MCF 10A (cell line): ENCODE data around the gene TET3. TPM values are rescaled to one million over a fixed set of nuclear protein-coding genes. Genes with fewer than 3 reads are reported as not detected.

ENCODE experiments used
- BruUV-seq: library from RNA; stranded (reverse); fragments of 400-500 nt; replicated peaks from 2 replicates; lab custom pipeline; 2021; lab: Mats Ljungman, UMichigan
- CTCF ChIA-PET: fragments of 300-600 bp; sonication (Branson Sonifier 250); formaldehyde crosslinking; extraction: SDS; loops from one replicate; lab custom pipeline; 2021; ENCODE audit warnings: antibody characterized with exemption, inconsistent platforms; lab: Yijun Ruan, JAX
- POLR2A ChIA-PET: fragments of 300-600, 350-650 bp; sonication (Branson Sonifier 250); formaldehyde crosslinking; extraction: SDS; loops from one replicate; lab custom pipeline; 2020; ENCODE audit warnings: antibody characterized with exemption, inconsistent platforms; lab: Yijun Ruan, JAX
- DNase-seq: peaks from one replicate; pipeline ENCODE4 v3.0.0-alpha.2; 2018; ENCODE audit not compliant: unreplicated experiment
- H3K27ac Mint-ChIP-seq: one replicate; pipeline ENCODE4 v1.8.0; 2022; ENCODE audit warnings: mild to moderate bottlenecking, low read depth, mixed read lengths; ENCODE audit not compliant: unreplicated experiment
- H3K27me3 Mint-ChIP-seq: one replicate; pipeline ENCODE4 v1.8.0; 2022; ENCODE audit warnings: mixed read lengths; ENCODE audit not compliant: insufficient read depth, unreplicated experiment
- H3K36me3 Mint-ChIP-seq: one replicate; pipeline ENCODE4 v1.8.0; 2022; ENCODE audit warnings: mild to moderate bottlenecking, moderate library complexity, mixed read lengths; ENCODE audit not compliant: insufficient read depth, unreplicated experiment
- H3K4me1 Mint-ChIP-seq: one replicate; pipeline ENCODE4 v1.8.0; 2022; ENCODE audit warnings: mixed read lengths; ENCODE audit not compliant: insufficient read depth, unreplicated experiment
- H3K4me3 Mint-ChIP-seq: one replicate; pipeline ENCODE4 v1.8.0; 2022; ENCODE audit warnings: mild to moderate bottlenecking, moderate library complexity, mixed read lengths; ENCODE audit not compliant: unreplicated experiment
- H3K9me3 Mint-ChIP-seq: one replicate; pipeline ENCODE4 v1.8.0; 2022; ENCODE audit warnings: mixed read lengths; ENCODE audit not compliant: unreplicated experiment
- intact Hi-C: fragments of 100-400 bp; cut with micrococcal nuclease; formaldehyde crosslinking; loops from 2 replicates; pipeline ENCODE4 v1.14.1; 2022
- total RNA-seq: library from RNA; stranded (reverse); gene quantifications from 2 replicates; pipeline ENCODE4 v1.2.3, GENCODE V29; 2022
- TF ChIP-seq, protein P1 (sequence below): fragments of 200-600 bp; IDR thresholded peaks from one replicate; pipeline ENCODE4 v1.8.0; 2022; ENCODE audit warnings: antibody characterized with exemption, mild to moderate bottlenecking; ENCODE audit not compliant: unreplicated experiment

TET3 gene
- total RNA-seq, 1 experiment from 2014 or later: 17.5 TPM

DNA sequence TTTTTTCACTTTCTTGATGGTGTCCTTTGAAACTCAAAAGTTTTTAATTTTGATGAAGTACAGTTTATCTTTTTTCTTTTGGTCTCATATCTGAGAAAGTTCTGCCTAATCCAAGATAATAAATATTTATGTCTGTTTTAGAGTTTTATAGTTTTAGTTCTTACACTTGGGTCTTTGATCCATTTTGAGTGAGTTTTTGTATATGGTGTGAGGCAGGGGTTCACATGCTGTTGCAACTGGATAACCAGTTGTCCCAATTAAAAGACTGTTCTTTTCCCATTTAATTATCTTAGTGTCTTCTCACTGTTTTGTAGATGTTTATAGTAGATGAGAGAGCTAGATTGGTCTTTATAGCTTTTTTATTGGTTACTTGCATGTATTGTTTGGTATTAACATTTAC is 43.6 kb downstream of the TET3 start:
- peaks cover 6% of the 10 kb centered on the region for H3K36me3 Mint-ChIP-seq
- TF ChIP-seq, protein P1, sequence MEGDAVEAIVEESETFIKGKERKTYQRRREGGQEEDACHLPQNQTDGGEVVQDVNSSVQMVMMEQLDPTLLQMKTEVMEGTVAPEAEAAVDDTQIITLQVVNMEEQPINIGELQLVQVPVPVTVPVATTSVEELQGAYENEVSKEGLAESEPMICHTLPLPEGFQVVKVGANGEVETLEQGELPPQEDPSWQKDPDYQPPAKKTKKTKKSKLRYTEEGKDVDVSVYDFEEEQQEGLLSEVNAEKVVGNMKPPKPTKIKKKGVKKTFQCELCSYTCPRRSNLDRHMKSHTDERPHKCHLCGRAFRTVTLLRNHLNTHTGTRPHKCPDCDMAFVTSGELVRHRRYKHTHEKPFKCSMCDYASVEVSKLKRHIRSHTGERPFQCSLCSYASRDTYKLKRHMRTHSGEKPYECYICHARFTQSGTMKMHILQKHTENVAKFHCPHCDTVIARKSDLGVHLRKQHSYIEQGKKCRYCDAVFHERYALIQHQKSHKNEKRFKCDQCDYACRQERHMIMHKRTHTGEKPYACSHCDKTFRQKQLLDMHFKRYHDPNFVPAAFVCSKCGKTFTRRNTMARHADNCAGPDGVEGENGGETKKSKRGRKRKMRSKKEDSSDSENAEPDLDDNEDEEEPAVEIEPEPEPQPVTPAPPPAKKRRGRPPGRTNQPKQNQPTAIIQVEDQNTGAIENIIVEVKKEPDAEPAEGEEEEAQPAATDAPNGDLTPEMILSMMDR: no peak
- intact Hi-C loops: no loop called here
- no peaks in the 10 kb centered on the region for H3K4me1 Mint-ChIP-seq
- POLR2A ChIA-PET: no interaction called here
- H3K4me3 Mint-ChIP-seq: no peak overlapping the region
- no TSS peak for BruUV-seq
- CTCF ChIA-PET: no interaction called here
- no peaks in the 10 kb centered on the region for H3K9me3 Mint-ChIP-seq
- no peak overlapping the region for H3K27ac Mint-ChIP-seq
- no peak for DNase-seq
- H3K27me3 Mint-ChIP-seq: no peaks in the 10 kb centered on the region

DNA sequence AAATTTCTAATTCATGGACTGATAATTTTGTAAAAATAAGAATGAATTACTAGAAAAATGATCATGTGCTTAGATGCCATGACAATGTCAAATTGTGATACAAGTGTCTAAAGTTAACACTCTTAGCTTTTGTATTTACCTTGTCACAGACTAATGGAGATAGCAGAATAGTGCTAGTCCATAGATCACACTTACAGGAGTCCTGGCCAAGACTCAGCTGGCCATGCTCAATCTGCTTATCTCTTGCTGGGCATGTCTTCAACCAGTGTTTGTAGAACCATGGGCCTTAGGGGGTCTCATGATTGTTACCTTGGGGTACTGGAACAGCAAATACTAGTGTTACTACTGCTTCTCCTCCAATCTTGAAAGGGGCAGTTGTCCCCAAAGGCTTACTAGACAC is 44.0 kb downstream of the TET3 start:
- Mint-ChIP-seq H3K27me3 (no peaks in the 10 kb centered on the region), H3K4me3 (no peak overlapping the region), H3K36me3 (peaks cover 6% of the 10 kb centered on the region), H3K4me1 (no peaks in the 10 kb centered on the region), H3K9me3 (no peaks in the 10 kb centered on the region), H3K27ac (no peak overlapping the region)
- ChIA-PET POLR2A (no interaction called here), CTCF (no interaction called here)
- TF ChIP-seq, protein P1: no peak
- no TSS peak for BruUV-seq
- intact Hi-C loops: no loop called here
- no peak for DNase-seq

DNA sequence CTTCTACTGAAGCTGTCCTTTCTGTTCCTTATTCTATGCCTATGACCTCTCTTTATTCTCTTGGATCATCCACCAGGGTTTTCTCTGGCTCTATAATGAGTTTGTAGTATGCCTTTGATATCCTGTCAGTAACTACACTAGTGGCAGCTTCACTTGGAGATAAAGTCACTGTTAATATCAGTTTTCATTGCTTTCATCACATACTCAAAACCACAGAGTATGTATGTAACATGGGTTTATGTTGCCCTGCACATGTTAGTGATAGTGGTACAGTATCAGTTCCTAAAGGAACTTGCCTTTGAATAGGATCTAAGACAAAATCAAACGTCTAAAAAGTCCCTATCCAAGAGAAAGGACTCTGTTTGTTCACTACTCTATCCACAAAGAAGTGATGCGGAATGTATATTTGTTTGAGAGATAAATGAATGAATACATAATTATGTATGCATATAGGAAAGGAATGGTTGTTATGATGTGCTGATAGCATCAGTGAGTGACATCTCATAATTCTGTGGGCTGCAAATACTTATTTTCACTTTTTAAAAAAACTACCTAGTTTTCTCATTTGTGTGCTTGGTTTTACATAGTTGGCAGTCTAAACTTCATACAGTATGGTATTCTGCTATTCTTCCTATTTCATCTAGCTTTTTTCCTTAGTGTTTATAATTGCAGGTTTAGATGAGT is 45.1 kb downstream of the TET3 start:
- BruUV-seq: no TSS peak

DNA sequence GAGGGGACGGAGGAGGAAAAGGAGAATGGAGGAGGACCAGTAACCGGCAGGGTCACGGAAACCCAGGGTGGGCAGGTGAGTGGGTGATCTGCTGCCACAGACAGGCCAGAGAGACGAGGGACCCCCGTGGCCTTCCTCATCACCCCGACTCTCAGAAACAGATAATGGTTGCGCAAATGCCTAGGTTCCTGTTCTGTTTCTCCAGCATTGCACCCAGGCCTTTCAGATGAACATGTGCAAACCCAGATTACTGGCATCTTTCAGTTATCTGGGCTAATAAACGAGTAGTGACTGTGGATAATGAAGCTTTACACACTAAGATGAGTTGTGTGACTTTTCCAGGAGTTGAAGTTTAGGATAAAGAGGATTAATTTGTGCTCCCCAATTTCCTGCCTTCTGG is 46.5 kb downstream of the TET3 start:
- no TSS peak for BruUV-seq
- TF ChIP-seq, protein P1: no peak
- POLR2A ChIA-PET: interaction anchor here (0.9 kb wide), 1 partner anchor 11 kb away, joined by 4 read pairs; no protein-coding TSS in a partner anchor
- CTCF ChIA-PET: no interaction called here
- intact Hi-C loops: no loop called here
- Mint-ChIP-seq H3K27ac (no peak overlapping the region), H3K4me1 (peaks cover under 1% of the 10 kb centered on the region), H3K9me3 (no peaks in the 10 kb centered on the region), H3K27me3 (no peaks in the 10 kb centered on the region), H3K36me3 (peaks cover 6% of the 10 kb centered on the region), H3K4me3 (no peak overlapping the region)
- DNase-seq: no peak

More for the DNA sequence above, 45.1 kb downstream of the TET3 start:
- TF ChIP-seq, protein P1: no peak
- Mint-ChIP-seq H3K4me1 (no peaks in the 10 kb centered on the region), H3K36me3 (peaks cover 6% of the 10 kb centered on the region), H3K27me3 (no peaks in the 10 kb centered on the region), H3K4me3 (no peak overlapping the region), H3K9me3 (no peaks in the 10 kb centered on the region), H3K27ac (no peak overlapping the region)
- CTCF ChIA-PET: interaction anchor here (0.6 kb wide), 1 partner anchor 87 kb away, joined by 3 read pairs; no protein-coding TSS in a partner anchor
- no peak for DNase-seq
- POLR2A ChIA-PET: interaction anchor here (0.5 kb wide), 1 partner anchor 10 kb away, joined by 3 read pairs; no protein-coding TSS in a partner anchor
- intact Hi-C loops: no loop called here
